Parathyroid adenoma (tissue), 2 donors: ENCODE measurements around the gene BEGAIN.

Source experiments
- H2AFZ ChIP-seq: fragments of 300-600 bp; sonication (generic); one replicate; pipeline ENCODE4 v1.7.0; 2017; ENCODE audit warnings: antibody characterized with exemption, mild to moderate bottlenecking
- H3K27ac ChIP-seq: fragments of 300-600 bp; sonication (generic); one replicate; pipeline ENCODE4 v1.7.0; 2017
- H3K27me3 ChIP-seq: fragments of 300-600 bp; sonication (generic); one replicate; pipeline ENCODE4 v1.7.0; 2017; ENCODE audit warnings: low read length; ENCODE audit not compliant: control insufficient read depth, insufficient read depth
- H3K36me3 ChIP-seq: fragments of 300-600 bp; sonication (generic); one replicate; pipeline ENCODE4 v1.7.0; 2017; ENCODE audit warnings: low read length; ENCODE audit not compliant: control insufficient read depth, insufficient read depth
- H3K4me1 ChIP-seq: fragments of 300-600 bp; sonication (generic); one replicate; pipeline ENCODE4 v1.7.0; 2017; ENCODE audit warnings: control low read depth
- H3K4me2 ChIP-seq: fragments of 300-600 bp; sonication (generic); one replicate; pipeline ENCODE4 v1.7.0; 2017; ENCODE audit warnings: low read length
- H3K4me3 ChIP-seq: fragments of 300-600 bp; sonication (generic); one replicate; pipeline ENCODE4 v1.7.0; 2017; ENCODE audit warnings: low read depth, low read length
- H3K79me2 ChIP-seq: fragments of 300-600 bp; sonication (generic); one replicate; pipeline ENCODE4 v1.7.0; 2017; ENCODE audit warnings: control low read depth
- H3K9ac ChIP-seq: fragments of 300-600 bp; sonication (generic); one replicate; pipeline ENCODE4 v1.7.0; 2017; ENCODE audit warnings: mild to moderate bottlenecking
- H3K9me3 ChIP-seq: fragments of 300-600 bp; sonication (generic); one replicate; pipeline ENCODE4 v1.7.0; 2017; ENCODE audit warnings: low read length; ENCODE audit not compliant: control insufficient read depth
- CTCF ChIP-seq: fragments of 300-600 bp; sonication (generic); IDR thresholded peaks from one replicate; pipeline ENCODE4 v1.7.0; 2017; ENCODE audit warnings: antibody characterized with exemption, mild to moderate bottlenecking
- donor health status: primary hyperparathyroidism.

Gene BEGAIN

GRCh38 chr14:100534528-100535286 lies 52.5 kb downstream of the BEGAIN start:
- H3K4me2 ChIP-seq = no peak overlapping the region
- TF ChIP-seq CTCF = no peak
- H3K4me3 ChIP-seq = no peak overlapping the region
- H3K27me3 ChIP-seq = no peaks in the 10 kb centered on the region
- H3K9ac ChIP-seq = no peak overlapping the region
- no peak overlapping the region for H3K27ac ChIP-seq
- no peak overlapping the region for H2AFZ ChIP-seq
- H3K36me3 ChIP-seq = no peaks in the 10 kb centered on the region
- no peaks in the 10 kb centered on the region for H3K79me2 ChIP-seq
- H3K4me1 ChIP-seq = no peaks in the 10 kb centered on the region
- no peaks in the 10 kb centered on the region for H3K9me3 ChIP-seq

- Histone ChIP-seq H3K4me1 (no peaks in the 10 kb centered on the region), H3K4me3 (no peak overlapping the region), H3K4me2 (no peak overlapping the region), H3K9me3 (no peaks in the 10 kb centered on the region), H3K27me3 (no peaks in the 10 kb centered on the region), H3K27ac (no peak overlapping the region), H3K36me3 (no peaks in the 10 kb centered on the region), H3K9ac (no peak overlapping the region), H2AFZ (no peak overlapping the region), H3K79me2 (no peaks in the 10 kb centered on the region)
- TF ChIP-seq CTCF = no peak
Measured at GRCh38 chr14:100533656-100534485, 53.3 kb downstream of the BEGAIN start.

GRCh38 chr14:100532906-100533655 lies 54.1 kb downstream of the BEGAIN start:
- Histone ChIP-seq H3K36me3 (no peaks in the 10 kb centered on the region), H3K4me2 (no peak overlapping the region), H2AFZ (no peak overlapping the region), H3K9ac (no peak overlapping the region), H3K79me2 (no peaks in the 10 kb centered on the region), H3K4me1 (no peaks in the 10 kb centered on the region), H3K9me3 (no peaks in the 10 kb centered on the region), H3K4me3 (no peak overlapping the region), H3K27me3 (no peaks in the 10 kb centered on the region), H3K27ac (no peak overlapping the region)
- TF ChIP-seq CTCF = no peak

- no peak overlapping the region for H3K27ac ChIP-seq
- H3K4me2 ChIP-seq = no peak overlapping the region
- no peak overlapping the region for H3K9ac ChIP-seq
- H3K36me3 ChIP-seq = no peaks in the 10 kb centered on the region
- no peak overlapping the region for H3K4me3 ChIP-seq
- no peak overlapping the region for H2AFZ ChIP-seq
- no peak for TF ChIP-seq CTCF
- no peaks in the 10 kb centered on the region for H3K79me2 ChIP-seq
- no peaks in the 10 kb centered on the region for H3K9me3 ChIP-seq
- no peaks in the 10 kb centered on the region for H3K27me3 ChIP-seq
- H3K4me1 ChIP-seq = no peaks in the 10 kb centered on the region
Measured at GRCh38 chr14:100532154-100532861, 54.9 kb downstream of the BEGAIN start.
